ENCODE data around the gene JAK1.

- no peak for TF ChIP-seq MYC (IDR thresholded peaks at IDR 0.05; ENCODE audit: low read depth, low read length)
- TF ChIP-seq MYC (CRISPR knock-in tag; IDR thresholded peaks at IDR 0.05; ENCODE audit: borderline replicate concordance, low read depth): no peak
- TF ChIP-seq TRIM24 (IDR thresholded peaks at IDR 0.05): no peak
- no peak for TF ChIP-seq POLR2AphosphoS5 (IDR thresholded peaks at IDR 0.05; ENCODE audit: control insufficient read depth, insufficient read depth, low read depth, low read length)
- no peak for TF ChIP-seq HNRNPL (IDR thresholded peaks at IDR 0.05; ENCODE audit: low read depth, low read length)
- TF ChIP-seq TEAD4 (IDR thresholded peaks at IDR 0.05; ENCODE audit: low read length): no peak
- TF ChIP-seq TEAD4 (CRISPR knock-in tag; IDR thresholded peaks at IDR 0.05; ENCODE audit: borderline replicate concordance): no peak
- no peak for TF ChIP-seq ELF1 (tag; IDR thresholded peaks at IDR 0.05)
- TF ChIP-seq CTCF (IDR thresholded peaks at IDR 0.05 in 2 of 3, conservative IDR thresholded peaks at IDR 0.05 in 1 of 3; ENCODE audit: insufficient read depth in 2 of 3, low read depth in 1 of 3, low read length in 3 of 3): no peak
- TF ChIP-seq PYGO2 (tag; IDR thresholded peaks at IDR 0.05): no peak
- TF ChIP-seq JUNB (CRISPR knock-in tag; conservative IDR thresholded peaks at IDR 0.05): no peak
- TF ChIP-seq CBX3 (IDR thresholded peaks at IDR 0.05; ENCODE audit: borderline replicate concordance in 1 of 2, low read length in 2 of 2): no peak
- TF ChIP-seq ZFX (CRISPR knock-in tag; IDR thresholded peaks at IDR 0.05): no peak
- no peak for TF ChIP-seq JUND (IDR thresholded peaks at IDR 0.05; ENCODE audit: borderline replicate concordance, low read depth, low read length)
- TF ChIP-seq JUND (tag; IDR thresholded peaks at IDR 0.05; ENCODE audit: borderline replicate concordance, low read depth, low read length): no peak
- no peak for TF ChIP-seq KDM1A (IDR thresholded peaks at IDR 0.05)
These were observed 1.0 kb upstream of the JAK1 start for GRCh38 chr1:64967381-64967780.

Measured in K562 (cell line).